Neural progenitor cell (in vitro differentiated cells): ENCODE results near the gene GALNS. TPM values are rescaled to one million over a fixed set of nuclear protein-coding genes. Genes with fewer than 3 reads are reported as not detected.

ENCODE experiments used
- DNase-seq: peaks from one replicate; pipeline ENCODE4 v3.0.0-alpha.2; 2016; ENCODE audit warnings: low spot score
- H2AFZ ChIP-seq: fragments of 200-600 bp; sonication (generic); replicated peaks from 2 replicates; pipeline ENCODE4 v1.6.1; 2016; ENCODE audit warnings: antibody characterized with exemption
- H3F3A ChIP-seq: fragments of 200-600 bp; sonication (generic); 2 replicates; pipeline ENCODE4 v1.6.1; 2016; ENCODE audit warnings: antibody characterized with exemption, low read depth
- H3K27ac ChIP-seq: fragments of 200-600 bp; sonication (generic); 2 replicates; pipeline ENCODE4 v1.5.1; 2016; ENCODE audit warnings: mild to moderate bottlenecking
- H3K27me3 ChIP-seq: fragments of 200-600 bp; sonication (generic); 2 replicates; pipeline ENCODE4 v1.6.1; 2016; ENCODE audit warnings: mild to moderate bottlenecking, moderate library complexity
- H3K36me3 ChIP-seq: fragments of 200-600 bp; sonication (generic); 2 replicates; pipeline ENCODE4 v1.5.1; 2016
- H3K4me1 ChIP-seq: fragments of 200-600 bp; sonication (generic); 2 replicates; pipeline ENCODE4 v1.6.1; 2016; ENCODE audit warnings: mixed run types
- H3K4me2 ChIP-seq: fragments of 200-600 bp; sonication (generic); 2 replicates; pipeline ENCODE4 v1.6.1; 2016
- H3K4me3 ChIP-seq: fragments of 200-600 bp; sonication (generic); 2 replicates; pipeline ENCODE4 v1.5.1; 2016
- H3K79me2 ChIP-seq: fragments of 200-600 bp; sonication (generic); 2 replicates; pipeline ENCODE4 v1.6.1; 2016; ENCODE audit warnings: low read depth
- H3K9ac ChIP-seq: fragments of 200-600 bp; sonication (generic); 2 replicates; pipeline ENCODE4 v1.6.1; 2016
- H3K9me3 ChIP-seq: fragments of 200-600 bp; sonication (generic); 2 replicates; pipeline ENCODE4 v1.5.1; 2016; ENCODE audit warnings: low read depth
- H4K20me1 ChIP-seq: fragments of 200-600 bp; sonication (generic); 2 replicates; pipeline ENCODE4 v1.6.1; 2016; ENCODE audit warnings: low read depth
- H3K27ac Mint-ChIP-seq: 3 replicates; pipeline ENCODE4 v1.8.0; 2021; ENCODE audit warnings: mixed read lengths
- H3K27me3 Mint-ChIP-seq: 2 replicates; pipeline ENCODE4 v1.8.0; 2022; ENCODE audit warnings: low read depth, mild to moderate bottlenecking, inconsistent platforms, moderate library complexity, mixed read lengths; ENCODE audit not compliant: insufficient read depth
- H3K36me3 Mint-ChIP-seq: 3 replicates; pipeline ENCODE4 v1.8.0; 2021; ENCODE audit warnings: mixed read lengths
- H3K4me1 Mint-ChIP-seq: 3 replicates; pipeline ENCODE4 v1.8.0; 2021; ENCODE audit warnings: mixed read lengths
- H3K4me3 Mint-ChIP-seq: 3 replicates; pipeline ENCODE4 v1.8.0; 2021; ENCODE audit warnings: mild to moderate bottlenecking, moderate library complexity, mixed read lengths
- H3K9me3 Mint-ChIP-seq: 3 replicates; pipeline ENCODE4 v1.8.0; 2020; ENCODE audit warnings: mixed read lengths
- EZH2 ChIP-seq: fragments of 200-600 bp; sonication (generic); IDR thresholded peaks from 2 replicates; pipeline ENCODE4 v1.6.1; 2017; ENCODE audit warnings: antibody characterized with exemption, mild to moderate bottlenecking, moderate library complexity
- EZH2phosphoT487 ChIP-seq: fragments of 200-600 bp; sonication (generic); IDR thresholded peaks from 2 replicates; pipeline ENCODE4 v1.6.1; 2017; ENCODE audit warnings: antibody characterized with exemption
- total RNA-seq: library from RNA; depleted of rRNA; stranded (reverse); fragments of >200 nt; gene quantifications from 2 replicates; pipeline ENCODE4 v1.2.3, GENCODE V29; 2015; ENCODE audit warnings: low replicate concordance
- TF ChIP-seq, protein P1 (sequence below): fragments of 200-600 bp; sonication (generic); IDR thresholded peaks from 2 replicates; pipeline ENCODE4 v1.5.1; 2017; ENCODE audit warnings: antibody characterized with exemption, mild to moderate bottlenecking

The GALNS gene
- total RNA-seq, 1 donor from 2014 or later = 5.0 TPM

DNA sequence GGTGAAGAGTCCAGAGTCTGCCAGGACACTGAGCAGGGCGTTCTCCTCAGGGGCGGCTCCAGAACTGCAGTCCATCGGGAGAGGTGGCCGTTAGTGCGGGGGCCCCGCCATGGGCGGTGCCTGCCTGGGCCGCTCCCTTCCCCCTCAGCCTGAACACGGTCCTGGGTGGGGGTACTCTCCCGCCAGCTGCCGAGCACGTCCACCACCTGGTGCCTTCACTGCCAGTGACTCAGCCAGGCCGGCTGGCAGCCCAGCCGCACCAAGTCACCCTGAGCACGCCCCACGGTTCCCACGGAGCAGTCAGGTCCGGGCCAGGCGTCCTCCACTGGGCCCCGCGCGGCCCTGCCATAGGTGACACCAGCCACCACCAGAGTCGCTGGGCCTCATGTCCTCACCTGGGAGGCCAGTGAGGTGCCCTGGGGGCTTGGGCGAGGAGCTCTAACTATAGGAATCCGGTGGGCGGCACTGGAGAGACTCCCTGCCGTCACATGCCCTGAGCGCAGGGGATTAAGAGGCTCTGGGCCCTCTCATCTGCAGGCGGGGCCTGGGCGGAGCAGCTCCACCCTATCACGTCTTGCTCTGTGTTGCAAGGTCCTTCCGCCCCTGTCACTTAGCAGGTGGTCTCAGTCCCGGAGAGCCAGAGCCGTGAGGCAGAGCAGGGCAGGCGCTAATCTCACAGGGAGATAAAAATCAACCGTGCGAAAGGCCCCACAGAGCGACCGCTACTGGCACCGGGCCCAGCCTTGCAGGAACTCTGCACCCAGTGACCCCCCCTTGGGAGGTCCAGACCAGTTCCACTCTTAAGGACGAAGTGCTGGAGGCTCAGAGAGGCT lies 86.1 kb downstream of the GALNS start:
- Histone ChIP-seq H2AFZ (no peak overlapping the region), H3K4me2 (peak overlapping the region; percentile 47), H3K9ac (no peak overlapping the region), H3F3A (peaks cover 32% of the 10 kb centered on the region), H3K4me1 (peaks cover 53% of the 10 kb centered on the region), H4K20me1 (peaks cover 6% of the 10 kb centered on the region), H3K9me3 (no peaks in the 10 kb centered on the region), H3K27ac (no peak overlapping the region), H3K36me3 (no peaks in the 10 kb centered on the region), H3K79me2 (no peaks in the 10 kb centered on the region), H3K27me3 (no peaks in the 10 kb centered on the region), H3K4me3 (no peak overlapping the region)
- Mint-ChIP-seq H3K9me3 (no peaks in the 10 kb centered on the region), H3K27me3 (peaks cover 5% of the 10 kb centered on the region), H3K27ac (no peak overlapping the region), H3K4me1 (peaks cover 32% of the 10 kb centered on the region), H3K4me3 (no peak overlapping the region), H3K36me3 (no peaks in the 10 kb centered on the region)
- DNase-seq = peak; percentile 93
- no peak for TF ChIP-seq EZH2phosphoT487
- TF ChIP-seq, protein P1, sequence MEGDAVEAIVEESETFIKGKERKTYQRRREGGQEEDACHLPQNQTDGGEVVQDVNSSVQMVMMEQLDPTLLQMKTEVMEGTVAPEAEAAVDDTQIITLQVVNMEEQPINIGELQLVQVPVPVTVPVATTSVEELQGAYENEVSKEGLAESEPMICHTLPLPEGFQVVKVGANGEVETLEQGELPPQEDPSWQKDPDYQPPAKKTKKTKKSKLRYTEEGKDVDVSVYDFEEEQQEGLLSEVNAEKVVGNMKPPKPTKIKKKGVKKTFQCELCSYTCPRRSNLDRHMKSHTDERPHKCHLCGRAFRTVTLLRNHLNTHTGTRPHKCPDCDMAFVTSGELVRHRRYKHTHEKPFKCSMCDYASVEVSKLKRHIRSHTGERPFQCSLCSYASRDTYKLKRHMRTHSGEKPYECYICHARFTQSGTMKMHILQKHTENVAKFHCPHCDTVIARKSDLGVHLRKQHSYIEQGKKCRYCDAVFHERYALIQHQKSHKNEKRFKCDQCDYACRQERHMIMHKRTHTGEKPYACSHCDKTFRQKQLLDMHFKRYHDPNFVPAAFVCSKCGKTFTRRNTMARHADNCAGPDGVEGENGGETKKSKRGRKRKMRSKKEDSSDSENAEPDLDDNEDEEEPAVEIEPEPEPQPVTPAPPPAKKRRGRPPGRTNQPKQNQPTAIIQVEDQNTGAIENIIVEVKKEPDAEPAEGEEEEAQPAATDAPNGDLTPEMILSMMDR = no peak
- TF ChIP-seq EZH2 = no peak

- H3K4me1 Mint-ChIP-seq = peaks cover 32% of the 10 kb centered on the region
- no peaks in the 10 kb centered on the region for H3K36me3 ChIP-seq
- DNase-seq = peak; percentile 92
- H3K27ac ChIP-seq = no peak overlapping the region
- H3K27me3 Mint-ChIP-seq = peaks cover 2% of the 10 kb centered on the region
- peaks cover 53% of the 10 kb centered on the region for H3K4me1 ChIP-seq
- peaks cover 6% of the 10 kb centered on the region for H4K20me1 ChIP-seq
- no peaks in the 10 kb centered on the region for H3K27me3 ChIP-seq
- no peak overlapping the region for H3K4me3 ChIP-seq
- H3K79me2 ChIP-seq = no peaks in the 10 kb centered on the region
- H2AFZ ChIP-seq = no peak overlapping the region
- peaks cover 31% of the 10 kb centered on the region for H3F3A ChIP-seq
- H3K9ac ChIP-seq = no peak overlapping the region
- no peak overlapping the region for H3K4me3 Mint-ChIP-seq
- peak overlapping the region; percentile 47 for H3K4me2 ChIP-seq
- no peaks in the 10 kb centered on the region for H3K9me3 Mint-ChIP-seq
- no peaks in the 10 kb centered on the region for H3K9me3 ChIP-seq
- H3K36me3 Mint-ChIP-seq = no peaks in the 10 kb centered on the region
- TF ChIP-seq EZH2phosphoT487 = no peak
- TF ChIP-seq EZH2 = no peak
- TF ChIP-seq, protein P1 = no peak
- peak overlapping the region; percentile 53 for H3K27ac Mint-ChIP-seq
Measured at GRCh38 chr16:88769617-88770460, 86.9 kb downstream of the GALNS start.

DNA sequence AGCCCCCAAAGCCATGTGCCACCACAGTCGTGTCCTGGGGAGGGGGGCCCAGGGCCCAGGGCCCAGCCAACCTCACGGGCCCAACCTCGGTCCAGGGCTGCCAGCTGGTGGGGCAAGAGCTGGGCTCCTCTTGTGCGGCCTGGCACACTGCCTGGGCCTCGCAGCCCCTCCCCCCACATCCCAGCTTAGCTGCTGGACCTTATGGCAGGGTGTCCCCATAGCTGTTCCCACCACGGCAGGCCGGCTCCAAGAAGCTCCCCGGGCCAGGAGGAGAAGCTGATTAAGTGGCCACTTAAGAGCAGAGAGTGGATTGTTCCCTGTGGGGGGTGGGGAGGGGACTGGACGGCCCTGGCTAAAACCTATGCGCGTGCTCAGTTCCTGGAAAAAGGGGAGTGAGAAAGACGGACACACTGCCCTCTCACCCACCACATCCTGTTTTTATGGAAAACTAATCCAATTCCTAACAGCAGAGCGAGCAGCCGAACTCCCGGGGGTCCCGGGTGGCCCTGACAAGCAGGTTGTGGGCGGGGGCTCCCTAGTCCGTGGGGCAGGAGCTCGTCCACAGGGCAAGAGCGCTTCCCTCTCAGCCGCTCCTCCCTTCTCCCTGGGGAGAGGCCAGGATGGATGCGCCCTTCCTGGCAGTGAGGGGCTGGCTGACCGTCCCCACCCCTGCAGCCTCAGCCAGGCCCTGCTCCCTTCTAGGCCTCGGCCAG lies 88.5 kb downstream of the GALNS start:
- Histone ChIP-seq H3K4me3 (no peak overlapping the region), H3K4me2 (peak overlapping the region; percentile 36), H3K27me3 (no peaks in the 10 kb centered on the region), H4K20me1 (peaks cover 6% of the 10 kb centered on the region), H3K27ac (no peak overlapping the region), H2AFZ (no peak overlapping the region), H3K4me1 (peaks cover 54% of the 10 kb centered on the region), H3K9me3 (no peaks in the 10 kb centered on the region), H3F3A (peaks cover 38% of the 10 kb centered on the region), H3K79me2 (no peaks in the 10 kb centered on the region), H3K9ac (no peak overlapping the region), H3K36me3 (no peaks in the 10 kb centered on the region)
- TF ChIP-seq EZH2phosphoT487 (no peak), EZH2 (no peak)
- TF ChIP-seq, protein P1 = no peak
- Mint-ChIP-seq H3K27ac (peak overlapping the region; percentile 29), H3K9me3 (no peaks in the 10 kb centered on the region), H3K4me1 (peaks cover 31% of the 10 kb centered on the region), H3K27me3 (peaks cover 2% of the 10 kb centered on the region), H3K4me3 (no peak overlapping the region), H3K36me3 (no peaks in the 10 kb centered on the region)
- DNase-seq = peak; percentile 65
